IPS DF 6.9 (cell line): Measurements from ENCODE around the gene GRIK4.

Experiments
- DNase-seq: peaks from one replicate; pipeline ENCODE4 v3.0.0-alpha.2; 2013; ENCODE audit warnings: low read depth, low spot score
- H3K27ac ChIP-seq: one replicate; pipeline ENCODE4 v1.5.1; 2013; ENCODE audit warnings: low read length, control low read depth
- H3K27me3 ChIP-seq: 2 replicates; pipeline ENCODE4 v1.6.1; 2013; ENCODE audit warnings: mild to moderate bottlenecking, low read length; ENCODE audit not compliant: control insufficient read depth, insufficient read depth
- H3K36me3 ChIP-seq: 2 replicates; pipeline ENCODE4 v1.6.1; 2013; ENCODE audit warnings: low read length; ENCODE audit not compliant: control insufficient read depth, insufficient read depth
- H3K4me1 ChIP-seq: 2 replicates; pipeline ENCODE4 v1.6.1; 2013; ENCODE audit warnings: low read length; ENCODE audit not compliant: control insufficient read depth, insufficient read depth
- H3K4me3 ChIP-seq: 2 replicates; pipeline ENCODE4 v1.5.1; 2013; ENCODE audit warnings: mild to moderate bottlenecking, low read length
- H3K9me3 ChIP-seq: 2 replicates; pipeline ENCODE4 v1.6.1; 2013; ENCODE audit warnings: low read length, inconsistent platforms; ENCODE audit not compliant: control insufficient read depth, insufficient read depth
- WGBS: extraction: QIAGEN DNeasy Blood & Tissue Kit; methylation state at CpG from one replicate; pipeline ENCODE4 v1.1.7; 2013; ENCODE audit warnings: mixed read lengths, missing lambda C conversion rate; ENCODE audit not compliant: insufficient read length, insufficient coverage; 5-methylcytosine and 5-hydroxymethylcytosine counted together

GRIK4 gene

GRCh38 chr11:120805960-120806555 is 294.5 kb downstream of the GRIK4 start:
- H3K27me3 ChIP-seq: no peaks in the 10 kb centered on the region
- DNase-seq: no peak
- no peak overlapping the region for H3K27ac ChIP-seq
- WGBS: no CpG with 5 or more reads among the region's 9 CpGs
- peaks cover 5% of the 10 kb centered on the region for H3K4me1 ChIP-seq
- no peaks in the 10 kb centered on the region for H3K9me3 ChIP-seq
- no peak overlapping the region for H3K4me3 ChIP-seq
- no peaks in the 10 kb centered on the region for H3K36me3 ChIP-seq

GRCh38 chr11:120807414-120808150 is 296.0 kb downstream of the GRIK4 start:
- no peaks in the 10 kb centered on the region for H3K27me3 ChIP-seq
- H3K9me3 ChIP-seq: no peaks in the 10 kb centered on the region
- H3K4me1 ChIP-seq: peaks cover 5% of the 10 kb centered on the region
- no peak for DNase-seq
- no peak overlapping the region for H3K27ac ChIP-seq
- no peak overlapping the region for H3K4me3 ChIP-seq
- WGBS: no CpG with 5 or more reads among the region's 13 CpGs
- H3K36me3 ChIP-seq: no peaks in the 10 kb centered on the region

DNA sequence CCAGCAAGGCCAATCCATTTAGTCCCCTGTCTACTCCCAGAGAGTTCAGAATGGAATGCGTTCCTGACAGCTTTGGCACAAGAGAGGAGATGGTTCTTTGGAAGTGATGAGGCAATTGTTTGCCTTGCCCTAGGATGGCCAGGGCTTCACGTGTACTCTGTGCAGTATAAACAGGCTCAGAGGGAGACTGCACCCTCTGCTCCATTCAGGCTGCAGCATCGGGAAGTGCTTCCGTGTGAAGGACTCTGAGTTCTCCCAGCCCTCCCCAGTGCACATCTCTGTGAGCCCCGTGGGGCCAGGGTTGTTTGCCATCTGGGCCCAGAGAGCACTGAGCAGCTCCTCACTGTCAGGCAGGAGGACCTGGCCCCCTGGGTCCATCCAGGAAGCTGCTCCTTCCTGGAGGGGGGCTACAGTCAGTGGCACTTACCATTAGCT is 297.1 kb downstream of the GRIK4 start:
- DNase-seq: no peak
- H3K4me1 ChIP-seq: peaks cover 5% of the 10 kb centered on the region
- no peaks in the 10 kb centered on the region for H3K36me3 ChIP-seq
- no CpG with 5 or more reads among the region's 5 CpGs for WGBS
- H3K9me3 ChIP-seq: no peaks in the 10 kb centered on the region
- H3K27ac ChIP-seq: no peak overlapping the region
- no peaks in the 10 kb centered on the region for H3K27me3 ChIP-seq
- no peak overlapping the region for H3K4me3 ChIP-seq

GRCh38 chr11:120810251-120810650 is 298.7 kb downstream of the GRIK4 start:
- peaks cover 5% of the 10 kb centered on the region for H3K4me1 ChIP-seq
- H3K36me3 ChIP-seq: no peaks in the 10 kb centered on the region
- DNase-seq: no peak
- WGBS: no CpG with 5 or more reads among the region's 2 CpGs
- no peaks in the 10 kb centered on the region for H3K27me3 ChIP-seq
- no peaks in the 10 kb centered on the region for H3K9me3 ChIP-seq
- no peak overlapping the region for H3K27ac ChIP-seq
- H3K4me3 ChIP-seq: no peak overlapping the region

DNA sequence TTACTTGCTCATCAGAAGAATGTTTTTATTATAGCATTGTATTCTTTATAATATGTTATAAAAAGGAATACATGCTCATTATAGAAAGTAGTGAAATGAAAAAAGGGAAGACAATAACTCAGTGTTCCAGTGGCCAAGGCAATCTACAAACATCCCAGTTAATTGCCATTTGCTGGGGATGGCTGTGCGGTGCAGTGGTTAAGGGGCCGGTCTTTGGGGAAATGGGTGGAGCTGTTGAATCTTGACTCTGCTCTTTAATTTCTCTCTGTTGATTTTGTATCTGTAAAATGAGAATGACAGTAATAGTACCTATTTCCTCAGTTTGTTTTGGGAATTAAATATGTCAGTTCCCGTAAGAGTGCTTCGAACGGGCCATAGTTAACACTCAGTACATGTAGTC is 299.7 kb downstream of the GRIK4 start:
- no peaks in the 10 kb centered on the region for H3K27me3 ChIP-seq
- H3K36me3 ChIP-seq: no peaks in the 10 kb centered on the region
- DNase-seq: no peak
- WGBS: no CpG with 5 or more reads among the region's 5 CpGs
- peaks cover 5% of the 10 kb centered on the region for H3K4me1 ChIP-seq
- no peaks in the 10 kb centered on the region for H3K9me3 ChIP-seq
- H3K27ac ChIP-seq: no peak overlapping the region
- no peak overlapping the region for H3K4me3 ChIP-seq

- WGBS: no CpG with 5 or more reads among the region's 5 CpGs
- Histone ChIP-seq H3K4me3 (no peak overlapping the region), H3K9me3 (no peaks in the 10 kb centered on the region), H3K4me1 (peaks cover 5% of the 10 kb centered on the region), H3K27me3 (no peaks in the 10 kb centered on the region), H3K27ac (no peak overlapping the region), H3K36me3 (no peaks in the 10 kb centered on the region)
- DNase-seq: no peak
Observed at GRCh38 chr11:120811731-120812130, 300.2 kb downstream of the GRIK4 start.

DNA sequence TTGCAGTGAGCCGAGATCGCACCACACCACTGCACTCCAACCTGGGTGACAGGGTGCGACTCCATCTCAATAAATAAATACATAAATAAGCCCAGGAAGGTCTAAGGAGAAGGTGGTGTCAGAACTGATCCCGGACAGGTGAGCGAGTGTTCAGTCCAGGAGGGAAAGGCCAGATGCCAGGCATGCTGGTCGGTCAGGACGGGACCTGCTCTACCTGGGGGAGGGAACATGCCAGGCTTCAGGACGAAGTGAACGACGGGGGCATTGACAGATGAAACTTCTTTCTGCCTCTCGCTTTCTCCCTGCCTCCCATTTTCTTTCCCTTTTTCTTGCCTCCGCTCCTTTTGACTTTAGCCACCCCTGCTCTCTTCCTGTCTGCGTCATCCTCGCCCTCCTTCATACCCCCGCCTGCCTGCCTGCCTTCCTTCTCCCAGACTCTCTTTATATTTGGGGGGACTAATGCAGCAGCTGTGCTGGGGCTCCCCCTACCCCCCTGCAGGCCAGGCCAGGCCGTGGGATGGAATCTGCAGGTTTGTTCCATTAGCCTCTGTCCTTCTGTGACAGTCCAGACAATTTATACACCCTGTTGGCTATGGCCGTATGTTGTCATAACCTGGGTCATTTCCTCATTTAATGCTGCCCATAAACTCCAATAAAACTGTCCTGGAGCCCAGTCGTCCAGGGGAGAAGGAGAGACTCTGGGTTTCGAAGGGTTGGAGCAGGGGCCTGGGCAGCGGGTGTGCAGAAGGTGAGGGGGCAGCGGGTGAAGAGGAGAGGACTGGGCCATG is 303.2 kb downstream of the GRIK4 start:
- DNase-seq: no peak
- Histone ChIP-seq H3K9me3 (no peaks in the 10 kb centered on the region), H3K4me3 (no peak overlapping the region), H3K27me3 (no peaks in the 10 kb centered on the region), H3K4me1 (no peaks in the 10 kb centered on the region; the same call in 1 of the 2 replicates), H3K36me3 (no peaks in the 10 kb centered on the region), H3K27ac (no peak overlapping the region)
- no CpG with 5 or more reads among the region's 21 CpGs for WGBS

- no CpG with 5 or more reads among the region's 18 CpGs for WGBS
- no peak for DNase-seq
- Histone ChIP-seq H3K36me3 (no peaks in the 10 kb centered on the region), H3K9me3 (no peaks in the 10 kb centered on the region), H3K4me3 (no peak overlapping the region), H3K27me3 (no peaks in the 10 kb centered on the region), H3K4me1 (no peaks in the 10 kb centered on the region; the same call in 1 of the 2 replicates), H3K27ac (no peak overlapping the region)
Observed at GRCh38 chr11:120815319-120816100, 304.0 kb downstream of the GRIK4 start.

- H3K4me3 ChIP-seq: no peak overlapping the region
- no CpG with 5 or more reads among the region's 4 CpGs for WGBS
- no peaks in the 10 kb centered on the region; the same call in 1 of the 2 replicates for H3K4me1 ChIP-seq
- no peak overlapping the region for H3K27ac ChIP-seq
- no peak for DNase-seq
- H3K27me3 ChIP-seq: no peaks in the 10 kb centered on the region
- no peaks in the 10 kb centered on the region for H3K9me3 ChIP-seq
- no peaks in the 10 kb centered on the region for H3K36me3 ChIP-seq
Observed at GRCh38 chr11:120816176-120816575, 304.6 kb downstream of the GRIK4 start.

GRCh38 chr11:120816711-120817110 is 305.2 kb downstream of the GRIK4 start:
- WGBS: no CpG with 5 or more reads among the region's 9 CpGs
- Histone ChIP-seq H3K4me1 (no peaks in the 10 kb centered on the region; the same call in 1 of the 2 replicates), H3K9me3 (no peaks in the 10 kb centered on the region), H3K4me3 (no peak overlapping the region), H3K27me3 (no peaks in the 10 kb centered on the region), H3K36me3 (no peaks in the 10 kb centered on the region), H3K27ac (no peak overlapping the region)
- DNase-seq: no peak
